Activated gamma-delta T cell (primary cell): Measurements from ENCODE around the gene C2.
"Not testable (repeated sequence)": the region's sequence is repeated elsewhere in the genome, so short reads cannot be mapped to it uniquely, and the experiment has no call there.

ENCODE experiments used
- DNase-seq: peaks from one replicate; lab custom pipeline; 2025; lab: John Stamatoyannopoulos, UW

C2 gene

GRCh38 chr6:31898383-31899011 is 29.0 kb upstream of the C2 start:
- no peak for DNase-seq

- DNase-seq = no peak
Observed at GRCh38 chr6:31899215-31899614, 28.3 kb upstream of the C2 start.

- no peak for DNase-seq
Observed at GRCh38 chr6:31899882-31900722, 27.4 kb upstream of the C2 start.

DNA sequence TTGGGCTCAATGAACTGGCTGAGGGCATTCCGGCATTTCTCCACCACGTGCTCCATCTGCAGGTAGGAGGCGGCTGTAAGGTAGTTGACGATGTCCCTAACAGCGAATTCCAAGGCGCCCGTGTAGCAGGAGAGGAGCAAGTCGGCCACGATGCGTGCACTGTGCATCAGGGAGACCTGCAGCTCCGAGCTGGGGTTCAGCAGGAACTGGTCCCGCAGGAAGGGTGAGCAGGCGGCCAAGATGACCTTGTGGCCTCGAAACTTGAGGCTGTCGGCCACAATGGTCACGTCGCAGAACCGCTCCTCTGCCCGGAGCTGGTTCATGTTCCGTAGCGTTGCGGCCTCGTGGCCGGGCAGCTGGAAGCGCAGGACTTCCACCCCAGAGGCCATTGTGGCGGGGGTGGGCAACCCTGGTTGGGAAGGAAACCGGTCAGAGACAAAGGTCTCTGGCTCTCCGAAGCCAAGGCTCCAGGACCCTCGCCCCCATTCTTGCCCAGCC is 26.6 kb upstream of the C2 start:
- DNase-seq = no peak

DNA sequence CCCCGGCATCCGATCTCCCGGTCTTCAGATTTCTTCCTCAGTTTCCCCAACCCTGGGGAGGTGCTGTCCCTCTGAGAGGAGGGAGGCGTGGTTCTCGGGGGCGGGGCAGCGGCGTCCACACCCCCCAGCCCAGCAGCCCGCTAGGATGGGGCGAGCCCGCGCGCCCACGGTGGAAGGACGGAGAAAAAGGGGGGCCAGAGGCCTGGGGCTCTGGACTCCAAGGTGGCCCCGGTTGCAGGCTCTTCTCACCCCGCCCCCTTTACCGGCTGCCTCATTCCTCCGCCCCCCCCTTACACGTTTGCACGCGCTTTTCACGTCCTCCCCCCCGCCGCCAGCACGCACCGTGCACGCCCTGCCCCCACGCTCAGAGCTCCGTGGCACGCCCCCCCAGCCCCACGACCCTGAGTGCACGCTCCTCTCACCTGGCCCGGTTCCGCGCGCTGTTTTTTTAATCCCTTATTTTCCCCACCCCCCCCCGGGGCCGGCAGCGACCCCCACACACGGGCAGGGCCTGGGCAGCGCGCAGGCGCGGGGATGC is 26.0 kb upstream of the C2 start:
- peak; percentile 54 for DNase-seq

DNA sequence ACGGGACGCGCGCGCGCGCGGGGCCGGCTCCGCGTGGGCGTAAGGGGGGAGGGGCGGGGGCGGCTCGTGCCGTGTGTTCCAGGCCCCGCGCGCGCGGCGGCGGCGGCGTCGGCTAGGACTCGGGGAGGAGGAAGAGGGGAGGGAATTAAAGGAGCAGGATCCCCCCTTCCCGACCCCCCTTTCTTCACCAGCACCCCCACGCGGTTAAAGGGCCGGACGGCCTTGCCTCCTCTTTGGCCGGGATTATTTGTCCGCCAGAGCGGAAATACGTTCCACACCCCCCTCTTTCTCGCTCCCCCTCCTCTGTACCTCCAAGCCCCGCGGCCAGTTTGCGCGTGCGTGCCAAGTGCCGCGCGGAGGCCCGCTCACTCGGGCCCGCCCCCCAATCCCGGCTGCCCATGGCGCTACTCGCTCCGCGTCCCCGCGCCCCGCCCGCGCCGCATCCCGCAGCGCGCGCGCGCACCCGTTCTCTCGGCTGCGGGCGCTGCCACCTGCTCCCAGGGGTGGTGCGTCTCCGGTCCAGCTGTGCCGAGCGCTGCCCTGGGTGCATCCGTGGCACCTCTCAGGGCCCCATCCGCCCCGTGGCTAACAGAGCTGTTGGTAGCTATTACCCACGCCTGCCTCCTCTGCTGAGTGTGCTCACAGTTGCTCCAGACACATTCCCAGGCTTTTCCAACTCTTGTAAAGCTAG is 25.4 kb upstream of the C2 start, which contains the start of gene ZBTB12:
ZBTB12 (minus strand) TSS at position 134 of the 691 bp plus-strand sequence. CDS start 781 bp downstream, outside the sequence.
- DNase-seq = peak; percentile 78

DNA sequence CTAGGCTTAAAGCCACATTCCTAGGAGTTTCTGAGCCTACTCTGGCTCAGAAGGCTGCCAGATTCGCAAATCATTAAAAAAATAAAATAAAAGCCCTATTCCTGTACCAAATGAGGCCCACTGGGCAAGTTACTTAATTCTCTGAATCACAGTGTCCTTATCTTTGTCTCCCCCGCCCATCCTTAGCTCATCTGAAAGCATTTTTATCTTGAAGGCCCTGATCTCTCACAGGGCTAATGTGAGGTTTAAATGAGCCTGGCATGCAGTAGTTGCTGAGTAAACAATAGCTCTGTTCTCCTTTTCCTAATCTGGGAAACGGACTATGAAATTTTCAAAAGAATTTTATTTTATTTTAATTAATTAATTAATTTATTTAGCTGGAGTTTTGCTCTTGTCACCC is 23.6 kb upstream of the C2 start:
- DNase-seq = no peak

- DNase-seq = no peak
Observed at GRCh38 chr6:31905041-31905440, 22.5 kb upstream of the C2 start.

- no peak for DNase-seq
Observed at GRCh38 chr6:31906122-31906521, 21.4 kb upstream of the C2 start.

GRCh38 chr6:31906727-31907126 is 20.8 kb upstream of the C2 start:
- DNase-seq = not testable (repeated sequence)

GRCh38 chr6:31907158-31907813 is 20.2 kb upstream of the C2 start:
- no peak for DNase-seq

DNA sequence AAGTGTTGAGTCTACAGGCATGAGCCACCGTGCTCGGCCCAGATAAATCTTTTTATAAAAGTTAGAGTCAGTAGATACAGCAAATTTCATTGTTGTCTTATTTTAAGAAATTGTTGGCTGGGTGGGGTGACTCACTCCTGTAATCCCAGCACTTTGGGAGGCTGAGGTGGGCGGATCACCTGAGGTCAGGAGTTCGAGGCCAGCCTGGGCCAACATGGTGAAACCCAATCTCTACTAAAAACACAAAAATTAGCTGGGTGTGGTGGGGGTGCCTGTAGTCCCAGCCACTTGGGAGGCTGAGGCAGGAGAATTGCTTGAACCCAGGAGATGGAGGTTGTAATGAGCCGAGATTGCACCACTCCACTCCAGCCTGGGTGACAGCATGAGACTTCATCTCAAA is 19.3 kb upstream of the C2 start:
- DNase-seq = not testable (repeated sequence)

DNA sequence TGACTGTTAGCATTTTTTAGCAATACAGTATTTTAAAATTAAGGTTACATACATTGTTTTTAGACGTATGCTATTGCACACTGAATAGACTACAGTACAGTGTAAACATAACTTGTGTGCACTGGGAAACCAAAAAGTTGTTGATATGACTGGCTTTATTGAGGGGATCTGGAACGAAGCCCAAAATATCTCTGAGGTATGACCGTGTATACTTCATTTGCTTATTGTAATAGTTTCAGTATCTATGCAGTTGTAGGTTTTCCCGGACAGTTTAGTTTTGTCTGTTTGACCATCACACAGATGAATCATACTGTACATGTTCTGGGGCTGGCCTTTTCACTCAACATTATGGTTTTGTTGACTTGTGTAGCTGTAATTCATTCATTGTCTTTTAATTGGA is 18.7 kb upstream of the C2 start:
- DNase-seq = no peak

- DNase-seq = not testable (repeated sequence)
Observed at GRCh38 chr6:31909298-31909697, 18.2 kb upstream of the C2 start.

DNA sequence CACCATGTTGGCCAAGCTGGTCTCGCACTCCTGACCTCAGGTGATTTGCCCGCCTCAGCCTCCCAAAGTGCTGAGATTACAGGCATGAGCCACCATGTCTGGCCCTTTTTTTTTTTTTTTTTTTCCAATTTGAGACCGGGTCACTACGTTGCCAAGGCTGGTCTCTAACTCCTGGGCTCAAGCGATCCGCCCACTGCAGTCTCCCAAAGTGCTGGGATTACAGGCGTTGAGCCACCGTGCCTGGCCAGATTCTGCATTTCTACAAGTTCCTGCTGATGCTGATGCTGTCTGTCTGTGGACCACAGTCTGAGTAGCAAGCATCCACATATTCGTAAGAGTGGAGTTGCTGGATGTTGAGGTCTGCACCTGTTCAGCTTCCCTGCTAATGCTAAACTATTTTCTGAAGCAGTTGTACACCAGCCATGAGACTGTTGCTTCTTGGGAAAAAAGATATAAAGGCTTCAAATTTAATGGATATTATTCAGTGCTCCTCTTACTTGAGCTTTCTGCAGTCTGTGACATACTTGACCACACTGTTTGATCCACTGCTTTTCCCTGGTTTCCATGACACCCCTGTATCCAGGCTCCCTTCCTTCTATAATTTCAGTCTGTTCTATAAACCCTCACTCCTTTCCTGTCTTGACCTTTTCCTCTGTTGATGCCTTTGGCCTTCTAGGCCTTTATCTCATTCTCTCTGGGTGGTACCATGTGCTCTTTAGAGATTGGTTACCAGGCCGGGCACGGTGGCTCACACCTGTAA is 15.5 kb upstream of the C2 start:
- DNase-seq = no peak

- no peak for DNase-seq
Observed at GRCh38 chr6:31915351-31915750, 12.2 kb upstream of the C2 start.

DNA sequence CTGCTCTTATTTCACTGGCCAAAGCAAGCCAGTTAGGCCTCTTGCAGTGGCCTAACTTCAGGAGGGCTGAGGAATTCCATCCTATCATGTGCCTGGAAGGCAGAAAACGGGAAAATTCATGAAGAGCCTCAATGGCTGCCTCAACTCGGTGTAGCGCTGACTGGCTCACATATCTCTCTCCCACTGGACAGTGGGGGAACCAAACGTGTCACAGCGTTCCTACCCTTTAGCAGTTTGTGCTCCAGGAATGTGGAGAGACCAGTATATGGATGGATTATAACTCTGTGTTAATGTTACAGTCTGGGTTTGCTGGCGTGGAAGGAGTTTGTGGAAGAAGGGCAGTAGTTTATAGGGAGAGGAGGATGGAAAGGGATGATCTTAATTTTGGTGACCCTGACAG is 11.8 kb upstream of the C2 start:
- no peak for DNase-seq

- DNase-seq = no peak
Observed at GRCh38 chr6:31918069-31918720, 9.3 kb upstream of the C2 start.

DNA sequence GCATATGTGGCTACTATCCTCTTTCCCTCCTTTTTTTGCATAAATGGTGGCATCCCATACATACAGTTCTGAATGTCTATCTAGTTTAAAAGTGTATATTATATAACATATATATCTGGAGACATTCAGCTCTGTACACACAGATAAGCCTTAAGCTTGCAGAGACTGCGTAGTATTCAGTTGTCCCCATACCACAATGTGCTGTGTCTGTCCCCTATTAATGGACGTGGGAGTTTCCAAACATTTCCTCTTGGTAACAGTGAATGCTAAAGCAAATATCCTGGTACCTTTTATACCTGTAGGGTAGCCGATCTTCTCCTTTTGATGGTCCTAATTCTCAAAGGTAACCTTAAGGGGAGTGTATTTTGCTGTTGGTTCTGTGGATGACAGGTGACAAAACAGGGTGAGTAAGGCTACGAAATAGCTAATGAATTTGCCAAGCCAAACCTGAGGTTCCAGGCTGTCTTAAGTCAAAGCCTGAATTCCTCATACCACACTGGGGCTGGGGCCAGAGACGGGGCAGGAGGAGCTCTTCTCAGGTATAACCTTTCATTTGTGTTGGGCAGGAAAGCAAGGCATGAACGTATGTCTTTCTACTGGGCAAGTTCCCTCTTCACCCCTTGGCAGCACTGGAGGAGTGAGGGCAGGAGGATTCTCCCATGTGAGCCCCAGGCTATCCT is 7.8 kb upstream of the C2 start:
- no peak for DNase-seq

GRCh38 chr6:31920811-31921210 is 6.7 kb upstream of the C2 start:
- no peak for DNase-seq
